GM21717 (cell line): ENCODE results near the gene SEMA3B.
A peak's percentile ranks its signal among the peaks of the same experiment; 100 is the strongest.
"Not testable (repeated sequence)": the region's sequence is repeated elsewhere in the genome, so short reads cannot be mapped to it uniquely, and the experiment has no call there.

Experiments used
- ATAC-seq: cut with Tn5 transposase; IDR thresholded peaks from one replicate; pipeline ENCODE4 v1.9.1; 2021; ENCODE audit warnings: mild to moderate bottlenecking, moderate library complexity; ENCODE audit not compliant: unreplicated experiment

Gene SEMA3B

DNA sequence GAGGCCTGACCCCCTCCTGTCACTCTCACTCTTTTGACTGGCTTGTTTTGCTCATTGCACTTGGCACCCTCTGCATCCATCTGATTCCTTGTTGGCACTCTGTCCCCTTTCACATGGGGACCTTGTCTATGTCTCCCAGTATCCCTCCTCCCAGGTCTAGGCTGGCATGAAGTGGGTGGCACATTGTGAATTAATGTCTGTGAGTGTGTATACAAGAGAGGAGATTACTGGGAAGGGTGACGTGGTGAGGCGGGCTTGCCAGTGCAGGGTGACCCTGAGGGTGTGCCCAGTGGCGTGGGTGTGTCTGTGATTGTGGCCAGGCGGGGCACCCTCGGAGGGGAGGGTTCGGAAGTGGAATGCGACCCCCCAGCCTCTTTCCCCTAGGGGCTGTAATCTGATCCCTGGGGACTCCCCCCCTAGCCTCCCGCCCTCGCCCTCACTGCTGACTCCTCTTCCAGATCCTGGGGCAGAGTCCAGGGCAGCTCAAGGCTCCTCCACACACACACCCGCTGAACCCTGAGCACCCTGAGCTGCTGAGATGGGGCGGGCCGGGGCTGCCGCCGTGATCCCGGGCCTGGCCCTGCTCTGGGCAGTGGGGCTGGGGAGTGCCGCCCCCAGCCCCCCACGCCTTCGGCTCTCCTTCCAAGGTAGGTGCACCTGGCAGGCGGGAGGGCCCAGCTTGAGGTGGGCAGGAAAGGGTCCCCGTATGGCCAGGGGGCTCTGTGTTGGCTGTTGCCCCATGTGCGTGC is at the start of gene SEMA3B:
Gene SEMA3B (plus strand): TSS at position 445 of the 749 bp plus-strand sequence. CDS start 94 bp downstream, at position 539.
- no peak for ATAC-seq

DNA sequence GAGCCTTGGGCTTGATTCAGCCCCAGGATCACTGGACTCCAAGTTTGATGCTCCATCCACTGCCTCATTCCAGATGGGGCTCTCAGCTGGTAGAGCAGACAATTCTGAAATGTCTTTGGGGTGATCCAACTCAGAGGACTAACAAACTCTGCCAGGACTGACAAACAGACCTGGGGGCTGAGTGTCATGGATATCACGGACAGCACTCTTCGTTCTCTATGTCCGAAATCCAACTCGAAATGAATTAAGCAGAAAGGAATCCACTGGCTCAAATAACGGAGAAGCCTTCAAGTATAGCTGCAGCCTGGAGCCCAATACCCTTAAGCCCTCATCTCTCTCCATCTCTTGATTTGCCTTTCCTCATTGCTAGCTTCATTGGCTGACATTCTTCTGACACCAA is 49.7 kb upstream of the SEMA3B start:
- no peak for ATAC-seq

DNA sequence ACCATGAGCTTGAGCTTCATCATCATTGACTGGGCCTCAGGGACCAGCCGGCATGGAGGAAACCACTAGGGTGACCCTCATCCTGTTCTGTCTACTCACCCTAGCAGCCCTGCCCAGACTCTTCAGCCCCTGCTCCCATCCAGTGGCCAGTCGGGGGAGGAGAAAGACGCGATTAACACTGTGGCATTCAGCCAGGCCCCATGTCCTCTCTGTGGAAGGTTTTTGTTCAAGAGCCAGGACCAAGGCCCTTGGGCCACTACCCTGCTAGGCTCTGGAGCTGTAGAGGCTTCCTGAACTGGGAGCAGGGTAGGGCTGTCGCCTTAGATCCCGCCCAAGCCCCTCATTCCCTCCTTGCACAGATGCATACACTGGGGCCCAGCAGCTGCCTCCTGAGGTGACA is 48.8 kb upstream of the SEMA3B start:
- ATAC-seq = no peak

DNA sequence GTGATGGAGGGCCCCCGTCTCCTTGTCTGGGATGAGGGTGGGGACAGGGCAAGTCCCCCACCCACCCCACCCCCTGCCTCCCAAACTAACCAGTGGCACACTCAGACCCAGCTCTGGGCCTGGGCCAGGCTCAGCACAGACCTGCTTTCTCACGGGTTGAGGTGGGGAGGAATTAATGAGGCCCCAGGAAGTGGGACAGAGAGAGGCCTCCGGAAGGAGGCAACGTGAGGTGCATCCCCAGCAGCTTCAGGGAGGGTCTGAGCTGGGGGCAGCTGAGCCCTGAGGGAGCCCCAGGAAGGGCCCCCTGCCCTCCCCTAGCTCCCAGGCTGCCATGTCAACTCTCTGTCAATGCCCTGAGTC is 47.9 kb upstream of the SEMA3B start:
- ATAC-seq = no peak

DNA sequence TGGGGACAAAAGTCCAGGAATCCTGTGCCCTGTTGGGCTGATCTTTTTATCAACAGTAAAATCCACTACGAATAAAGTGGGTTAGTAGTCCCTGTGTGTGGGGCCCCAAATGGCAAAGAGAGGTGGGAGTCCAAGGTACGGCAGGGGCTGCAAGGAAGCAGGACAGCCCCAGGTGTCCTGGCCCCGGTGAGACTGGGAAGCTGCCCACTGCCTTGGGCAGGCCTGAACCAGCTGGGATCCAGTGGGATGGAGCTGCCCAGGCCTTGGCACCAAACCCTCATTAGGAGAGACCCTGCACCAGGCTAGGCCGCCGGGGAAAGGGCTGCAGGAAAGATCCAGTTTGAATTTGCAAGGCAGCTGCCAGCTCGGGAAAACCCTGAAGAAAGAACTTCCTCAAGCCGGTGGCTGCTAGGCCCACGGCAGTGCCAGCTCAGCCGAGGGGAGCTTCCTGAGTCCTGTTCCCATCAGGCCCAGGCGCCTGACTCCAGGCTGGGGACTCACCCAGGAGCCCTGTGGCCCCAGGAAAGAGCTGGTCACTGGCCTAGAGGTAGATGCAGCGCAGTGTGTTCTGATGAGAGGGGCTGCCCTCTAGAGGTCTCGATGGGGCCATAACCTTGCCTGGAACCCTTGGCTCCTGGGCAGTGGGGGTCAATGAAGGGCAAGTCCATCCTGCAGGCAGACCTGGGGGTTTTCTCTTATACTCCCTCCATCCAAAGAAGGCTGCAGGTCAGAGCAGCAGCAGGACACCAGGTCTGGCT is 47.4 kb upstream of the SEMA3B start:
- no peak for ATAC-seq

DNA sequence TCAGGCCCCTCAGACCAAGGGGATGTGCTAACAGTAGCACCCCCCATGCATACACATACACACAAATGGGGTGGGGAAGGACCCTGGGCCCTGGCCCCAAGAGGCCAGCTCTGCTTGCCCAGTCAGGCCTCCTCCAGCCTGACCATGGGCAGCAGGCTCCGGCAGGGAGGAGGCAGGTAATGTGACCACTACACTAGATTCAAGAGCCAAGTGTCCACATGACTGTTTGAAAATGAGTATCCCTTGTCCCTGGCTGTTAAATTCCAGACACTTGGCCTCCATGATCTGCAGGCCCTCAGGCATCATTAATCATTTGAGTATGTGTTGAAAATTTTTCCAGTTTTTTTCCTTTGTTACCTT is 46.8 kb upstream of the SEMA3B start:
- ATAC-seq = no peak

DNA sequence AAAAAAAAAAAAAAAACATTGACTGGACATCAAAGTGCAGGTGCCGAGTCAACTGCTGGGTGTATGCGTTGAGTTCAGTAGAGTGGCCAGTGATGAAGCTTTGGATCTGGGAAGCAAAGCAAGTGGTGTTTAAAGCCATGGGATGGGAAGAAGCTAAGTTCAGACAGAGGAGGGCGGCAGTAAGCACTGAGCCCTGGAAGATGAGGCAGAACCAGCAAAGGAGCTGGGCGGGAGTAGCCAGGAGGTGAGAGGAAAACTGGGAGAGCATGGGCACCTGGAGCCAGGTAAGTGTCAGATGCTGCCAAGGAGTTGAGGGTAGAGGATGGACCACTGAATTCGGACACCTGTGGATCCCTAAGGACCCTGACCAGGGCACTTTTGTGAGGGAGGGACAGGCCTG is 44.3 kb upstream of the SEMA3B start:
- no peak for ATAC-seq

DNA sequence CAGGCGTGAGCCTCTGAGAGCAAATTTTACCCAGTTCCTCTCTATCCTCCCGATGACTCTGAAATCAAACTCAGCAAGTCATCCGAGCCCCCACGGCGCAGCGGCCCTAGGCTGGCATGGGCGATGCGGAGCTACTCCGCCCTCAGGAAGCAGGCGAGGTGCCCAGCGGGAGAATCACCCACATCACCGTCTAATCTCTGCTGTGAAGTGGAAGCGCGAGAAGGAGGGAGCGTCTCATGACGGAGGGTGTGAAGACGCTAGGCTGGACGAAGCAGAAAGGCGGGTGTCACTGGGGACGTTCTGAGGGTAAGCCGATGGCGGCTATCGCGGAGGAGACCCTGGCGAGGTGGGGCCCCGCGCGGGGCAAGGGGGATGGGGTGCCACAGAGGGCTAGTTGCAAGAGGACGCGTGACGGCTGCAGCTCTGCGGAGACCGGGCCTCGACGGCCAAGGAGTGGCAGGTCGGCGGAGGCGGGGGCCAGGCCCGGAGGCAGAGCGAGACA is 42.0 kb upstream of the SEMA3B start:
- peak; percentile 9 for ATAC-seq

DNA sequence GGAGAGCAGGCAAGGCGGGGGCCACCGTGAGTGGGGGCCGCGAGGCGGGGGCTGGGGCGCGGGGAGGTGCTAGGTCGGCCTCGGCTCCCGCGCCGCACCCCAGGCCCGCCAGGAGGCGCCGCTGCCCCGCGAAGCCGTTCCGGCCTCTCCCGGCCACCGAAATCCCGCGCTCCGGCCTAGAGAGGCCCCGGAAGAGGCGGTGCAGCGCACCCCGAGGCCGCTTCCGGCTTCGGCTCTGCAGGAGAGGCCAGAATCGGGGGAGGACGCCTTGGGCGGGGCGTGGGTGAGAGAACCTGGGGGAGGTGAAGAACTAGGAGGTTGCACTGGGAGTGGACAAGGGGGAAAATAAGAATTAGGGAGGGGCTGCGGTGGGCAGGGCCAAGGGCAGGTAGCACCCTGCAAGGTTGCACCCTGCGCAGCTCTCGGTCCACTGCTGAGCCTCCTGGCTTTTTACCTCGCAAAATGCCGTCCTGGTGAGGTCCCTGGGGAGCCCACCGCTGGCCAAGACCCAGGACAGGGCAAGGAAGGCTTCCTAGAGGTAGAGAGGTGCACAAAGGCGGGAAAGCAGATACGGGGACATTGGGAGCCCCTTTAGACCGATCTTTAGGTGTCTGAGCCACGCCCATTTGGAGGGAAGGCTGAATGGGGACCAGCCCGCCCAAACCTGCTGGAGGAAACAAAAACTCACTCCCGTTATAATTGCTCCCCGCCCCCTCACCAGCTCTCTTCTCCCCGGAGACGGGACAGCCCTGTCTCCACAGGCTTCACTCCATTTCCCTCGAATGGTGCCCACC is 41.4 kb upstream of the SEMA3B start:
- ATAC-seq = peak; percentile 76

DNA sequence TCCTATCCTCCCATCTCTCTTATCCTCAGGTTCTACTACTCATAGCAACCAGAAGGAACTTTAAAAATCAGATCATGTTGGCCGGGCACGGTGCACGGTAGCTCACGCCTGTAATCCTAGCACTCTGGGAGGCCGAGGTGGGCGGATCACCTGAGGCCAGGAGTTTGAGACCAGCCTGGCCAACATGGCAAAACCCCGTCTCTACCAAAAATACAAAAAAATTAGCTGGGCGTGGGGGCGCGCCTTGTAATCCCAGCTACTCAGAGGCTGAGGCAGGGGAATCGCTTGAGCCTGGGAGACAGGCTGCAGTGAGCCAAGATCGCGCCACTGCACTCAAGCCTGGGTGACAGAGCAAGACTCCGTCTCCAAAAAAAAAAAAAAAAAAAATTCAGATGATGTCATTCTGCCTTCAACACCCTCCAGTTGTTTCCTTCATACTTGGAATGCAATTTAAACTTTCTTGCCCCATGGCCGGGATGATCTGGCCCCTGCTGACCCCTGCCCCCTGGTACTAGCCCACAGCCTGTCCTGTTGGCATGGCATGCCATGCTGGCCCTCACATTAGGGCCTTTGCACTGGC is 40.7 kb upstream of the SEMA3B start:
- ATAC-seq = not testable (repeated sequence)

DNA sequence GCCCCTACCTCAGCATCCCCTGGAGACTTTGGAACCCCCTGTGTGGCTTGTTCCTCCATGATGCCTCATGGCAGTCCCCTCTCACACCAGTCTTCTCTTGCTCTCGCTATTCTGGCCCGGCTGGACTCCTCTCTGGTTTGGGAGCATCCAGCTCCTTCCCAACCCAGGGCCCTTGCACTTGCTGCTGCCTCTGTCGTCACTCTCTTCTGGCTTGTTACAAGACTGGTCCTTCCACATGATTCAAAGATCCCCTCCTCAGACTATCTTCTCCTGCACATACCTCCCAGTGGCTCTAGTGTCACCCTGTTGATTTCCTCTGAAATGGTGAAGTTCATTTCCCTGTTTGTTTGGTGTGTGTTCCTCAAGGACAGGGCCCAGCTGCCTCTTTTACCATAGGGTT is 39.5 kb upstream of the SEMA3B start:
- no peak for ATAC-seq

DNA sequence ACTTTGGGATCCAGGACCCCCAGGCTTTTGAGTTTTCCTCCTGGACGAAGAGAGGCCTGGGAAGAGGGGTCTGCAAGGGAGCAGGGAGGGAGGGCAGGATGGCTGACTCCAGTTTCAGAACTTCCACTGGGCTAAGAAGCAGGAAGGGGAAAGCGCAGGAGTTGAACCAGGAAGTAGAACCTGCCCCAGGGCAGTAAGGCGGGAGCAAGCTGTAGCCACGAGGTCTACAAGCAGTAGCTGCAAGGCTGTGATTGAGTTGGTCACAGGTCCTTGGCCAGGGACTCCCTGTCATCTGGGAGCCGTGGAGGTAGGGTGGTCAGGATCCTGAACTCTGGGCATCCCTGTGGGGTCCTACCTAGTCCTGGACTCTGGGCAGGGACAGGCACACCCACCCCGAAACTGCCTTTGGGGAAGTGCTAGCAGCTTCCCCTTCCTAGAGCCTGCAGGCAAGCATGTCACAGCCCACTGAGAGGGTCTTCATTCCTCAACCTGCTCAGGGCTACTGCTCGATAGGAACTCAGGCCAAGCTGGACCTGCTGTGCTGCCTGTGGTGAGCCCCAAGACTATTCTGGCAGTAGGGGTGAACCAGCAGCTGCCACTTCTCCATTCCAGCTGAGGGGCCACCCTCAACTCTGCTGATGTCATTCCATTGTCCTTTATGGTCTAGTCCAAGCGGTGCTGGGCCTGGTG is 38.7 kb upstream of the SEMA3B start:
- ATAC-seq = no peak

DNA sequence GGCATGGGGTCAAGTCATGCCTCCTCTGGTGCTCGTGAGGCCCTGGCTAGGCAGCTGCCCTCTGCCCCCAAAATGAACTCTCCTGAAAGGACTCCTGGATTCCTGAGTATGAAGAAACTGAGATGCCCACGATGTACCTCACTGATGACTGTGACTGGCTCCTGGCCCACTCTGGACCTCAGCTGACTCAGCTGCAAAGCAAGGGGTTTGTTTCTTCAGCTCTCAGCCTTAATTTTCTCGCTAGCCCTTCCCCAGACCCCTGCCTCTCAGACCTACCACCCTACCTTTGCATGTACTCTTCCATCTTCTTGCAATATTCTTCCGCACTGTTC is 38.2 kb upstream of the SEMA3B start:
- ATAC-seq = no peak

DNA sequence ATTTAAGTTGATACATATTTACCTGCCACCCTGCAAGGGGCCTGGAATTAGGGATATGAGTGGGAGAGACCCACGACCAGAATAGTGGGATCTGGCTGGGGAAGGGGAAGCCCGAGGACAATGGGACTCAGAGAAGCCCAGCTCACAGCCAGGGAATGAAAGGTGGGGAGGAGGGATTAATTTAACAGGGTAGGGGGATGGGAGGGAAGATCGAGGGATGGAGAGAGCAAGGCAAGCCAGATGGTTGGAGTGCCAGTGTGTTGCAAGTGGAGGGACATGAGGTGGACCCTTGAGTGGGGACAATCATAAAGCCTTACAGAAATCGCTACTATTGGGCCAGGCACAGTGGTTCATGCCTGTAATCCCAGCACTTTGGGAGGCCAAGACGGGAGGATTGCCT is 37.4 kb upstream of the SEMA3B start:
- no peak for ATAC-seq

DNA sequence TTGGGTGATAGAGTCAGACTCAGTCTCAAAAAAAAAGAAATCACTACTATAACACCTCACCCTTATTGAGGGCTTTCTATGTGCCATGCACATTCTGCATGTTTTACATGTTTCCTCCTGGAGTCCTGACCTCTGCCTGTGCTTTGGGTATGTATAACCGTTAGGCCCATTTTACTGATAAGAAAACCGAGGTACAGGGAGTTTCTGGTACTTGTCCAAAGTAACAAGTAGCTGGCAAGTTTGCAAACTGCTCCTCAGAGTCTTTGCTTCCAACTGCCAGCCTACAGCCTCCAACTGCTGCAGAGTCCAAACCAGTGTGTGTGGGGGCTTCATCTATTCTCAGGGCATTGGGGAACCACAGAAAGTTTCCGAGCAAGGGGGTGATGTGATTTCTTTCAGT is 36.6 kb upstream of the SEMA3B start:
- ATAC-seq = no peak

DNA sequence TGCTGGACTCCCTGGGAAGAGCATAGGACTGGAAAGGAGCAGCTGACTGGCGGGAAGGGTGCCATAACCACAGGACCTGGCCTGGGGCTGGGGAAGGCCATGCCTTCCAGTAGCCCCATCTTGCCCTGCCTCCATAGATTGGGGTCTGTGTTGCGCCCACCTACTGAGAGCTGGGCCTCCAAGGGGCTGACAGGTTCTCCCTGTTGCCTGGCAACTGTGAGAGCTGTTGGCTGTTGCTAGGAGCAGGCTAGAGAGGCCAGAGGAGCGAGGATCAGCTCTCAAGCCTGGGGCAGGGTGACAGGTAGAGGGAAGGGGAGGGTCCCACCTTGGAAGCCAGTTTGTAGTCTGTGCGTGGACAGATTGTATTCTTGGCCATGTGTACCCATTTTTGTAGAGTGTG is 35.8 kb upstream of the SEMA3B start:
- ATAC-seq = no peak

DNA sequence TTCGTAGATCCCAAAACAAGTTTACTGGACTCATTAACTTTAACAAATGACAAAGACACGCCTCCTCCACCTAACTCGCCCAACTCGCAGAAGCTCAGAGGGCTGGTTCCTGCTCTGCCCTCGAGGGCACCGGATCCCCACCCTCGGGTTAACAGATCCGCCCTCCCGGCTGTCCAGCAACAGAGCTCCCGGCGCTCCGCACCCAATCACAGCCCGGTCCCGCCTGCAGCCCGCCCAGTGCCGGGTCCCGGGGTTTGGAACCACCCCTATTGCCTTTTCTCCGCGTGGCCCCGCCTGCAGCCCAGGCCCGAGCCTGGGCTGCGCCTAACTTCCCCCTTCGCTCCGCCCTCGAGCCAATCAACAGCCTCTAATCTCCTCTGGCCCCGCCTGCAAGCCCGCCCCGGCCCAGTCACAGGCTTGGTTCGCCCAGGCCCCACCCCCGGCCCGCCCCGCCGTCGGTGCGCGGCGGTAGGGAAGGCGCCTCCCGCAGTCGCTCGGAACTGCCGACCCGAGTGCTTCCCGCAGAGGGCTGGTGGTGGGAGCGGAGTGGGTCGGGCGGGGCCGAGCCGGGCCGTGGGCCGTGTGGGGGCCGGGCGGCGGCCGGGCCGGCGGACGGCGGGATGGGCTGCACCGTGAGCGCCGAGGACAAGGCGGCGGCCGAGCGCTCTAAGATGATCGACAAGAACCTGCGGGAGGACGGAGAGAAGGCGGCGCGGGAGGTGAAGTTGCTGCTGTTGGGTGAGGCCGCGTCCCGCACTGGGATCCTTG is 33.0 kb upstream of the SEMA3B start, which contains the start of gene GNAI2:
Gene GNAI2 (plus strand): TSS at position 489 of the 768 bp plus-strand sequence. CDS start 132 bp downstream, at position 621.
- peak; percentile 93 for ATAC-seq

DNA sequence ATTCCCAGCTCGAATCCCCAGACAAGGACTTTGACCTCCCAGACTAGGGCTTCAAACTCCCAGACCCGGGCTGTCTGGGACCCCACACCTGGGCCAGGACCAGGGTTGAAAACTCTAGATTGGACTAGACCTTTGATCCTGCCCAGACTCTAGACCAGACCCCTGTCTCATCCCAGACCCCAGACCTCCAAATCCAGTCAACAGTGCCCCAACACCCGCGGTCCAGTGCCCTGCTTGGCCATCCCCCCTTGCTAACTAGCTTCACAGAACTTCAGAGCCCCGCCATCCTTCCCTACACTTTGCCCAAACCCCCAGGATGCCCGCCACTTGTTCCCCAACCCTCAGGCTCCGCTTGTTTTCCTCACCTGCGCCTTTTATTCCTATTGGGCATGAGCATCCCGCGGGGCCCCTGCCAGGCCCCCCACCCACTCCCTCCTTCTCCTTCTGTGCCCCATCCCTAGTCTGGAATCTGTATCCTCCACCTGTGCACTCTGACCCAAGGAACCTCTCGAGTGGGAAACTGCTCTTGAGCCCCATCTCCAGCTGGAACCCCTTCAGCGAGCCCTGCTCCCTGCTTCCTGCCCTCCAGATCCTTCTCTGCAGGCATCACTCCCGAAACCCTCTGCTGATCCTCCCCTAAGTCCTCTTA is 32.3 kb upstream of the SEMA3B start:
- ATAC-seq = no peak

DNA sequence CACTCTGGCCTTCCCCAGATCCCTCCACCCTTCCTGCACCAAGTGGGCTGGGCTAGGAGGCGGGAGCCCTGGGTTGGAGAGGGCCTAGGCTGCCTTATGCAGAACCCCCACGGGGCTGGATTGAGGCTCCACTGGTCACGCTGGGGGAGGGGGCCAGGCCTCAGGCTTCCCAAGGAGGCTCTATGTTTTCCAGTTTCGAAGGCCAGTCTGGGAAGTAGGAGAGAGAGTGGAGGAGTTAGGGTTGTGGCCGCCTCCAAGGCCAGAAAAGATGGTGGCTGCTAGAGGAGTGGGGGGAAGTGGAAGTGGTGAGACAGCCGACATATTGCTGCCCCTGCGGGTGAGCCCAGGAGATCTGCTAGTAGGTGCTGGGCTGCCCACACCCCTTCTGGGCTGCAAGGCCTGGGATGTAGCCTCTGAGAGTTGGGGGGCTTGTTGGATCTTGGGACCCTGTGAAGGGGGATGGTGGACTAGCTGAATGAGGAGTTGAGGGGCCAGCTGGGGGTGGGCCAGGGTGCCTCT is 31.8 kb upstream of the SEMA3B start:
- ATAC-seq = no peak
